Thyroid gland (tissue), 4 donors: ENCODE results near the gene SNAPIN.
A peak's percentile ranks its signal among the peaks of the same experiment; 100 is the strongest.

Source experiments
- CTCF ChIP-seq, 6 experiments: fragments of 200-600 bp in 3 of 6; fragments of 450-650 bp in 3 of 6; sonication (generic) in 3 of 6; IDR thresholded peaks; one replicate each; pipeline ENCODE4 v1.5.1; 2016 to 2019; ENCODE audit warnings: antibody characterized with exemption in 6 of 6, mild to moderate bottlenecking in 2 of 6, inconsistent platforms in 1 of 6, moderate library complexity in 1 of 6
- POLR2A ChIP-seq, 2 donors: fragments of 450-650 bp; IDR thresholded peaks; one replicate each; pipeline ENCODE4 v1.6.1; 2017; ENCODE audit warnings: antibody characterized with exemption in 2 of 2, mild to moderate bottlenecking in 2 of 2, moderate library complexity in 1 of 2

GRCh38 chr1:153616144-153616916 lies 42.2 kb upstream of the SNAPIN start, which contains the start of gene S100A14:
- peak in 1 of 6 experiments; percentile 9 for TF ChIP-seq CTCF (IDR thresholded peaks at IDR 0.05)
- TF ChIP-seq POLR2A (IDR thresholded peaks at IDR 0.05), result peak in 1 of 2 donors; percentile 77
